ENCODE data around the gene PGLYRP4. TPM values are rescaled to one million over a fixed set of nuclear protein-coding genes. Genes with fewer than 3 reads are reported as not detected.

Gene PGLYRP4
- total RNA-seq, 2 donors from 2014 or later = not detected

- Histone ChIP-seq H3K9me3 (no peaks in the 10 kb centered on the region), H3K4me3 (no peak within 1 kb of the TSS), H3K36me3 (no peaks in the 10 kb centered on the region), H3K27me3 (replicated peaks; ENCODE audit: insufficient read depth) (no peaks in the 10 kb centered on the region), H3K4me1 (replicated peaks) (no peaks in the 10 kb centered on the region), H3K27ac (no peak within 1 kb of the TSS)
- intact Hi-C loops (cut with DNase I) = no loop called here
- WGBS = 81% methylated on average over 4 of the region's 4 CpGs
- TF ChIP-seq POLR2A (IDR thresholded peaks at IDR 0.05) = no peak
- TF ChIP-seq CTCF (IDR thresholded peaks at IDR 0.05) = no peak
- no peak for TF ChIP-seq POLR2AphosphoS5 (IDR thresholded peaks at IDR 0.05)
- no peak for DNase-seq (ENCODE audit: low spot score)
Measured at GRCh38 chr1:153312570-153313186, 36.0 kb downstream of the PGLYRP4 start, which contains the start of gene PGLYRP3. Gene PGLYRP3 (minus strand): TSS chr1:153312952. CDS start chr1:153310665, 2,287 bp downstream.

- Histone ChIP-seq H3K4me1 (replicated peaks) (no peaks in the 10 kb centered on the region), H3K27ac (no peak overlapping the region), H3K9me3 (no peaks in the 10 kb centered on the region), H3K4me3 (no peak overlapping the region), H3K36me3 (no peaks in the 10 kb centered on the region), H3K27me3 (replicated peaks; ENCODE audit: insufficient read depth) (no peaks in the 10 kb centered on the region)
- intact Hi-C loops (cut with DNase I) = no loop called here
- no peak for DNase-seq (ENCODE audit: low spot score)
- TF ChIP-seq CTCF (IDR thresholded peaks at IDR 0.05) = no peak
- no peak for TF ChIP-seq POLR2A (IDR thresholded peaks at IDR 0.05)
- TF ChIP-seq POLR2AphosphoS5 (IDR thresholded peaks at IDR 0.05) = no peak
- WGBS = 69% methylated on average over 7 of the region's 7 CpGs
Measured at GRCh38 chr1:153310526-153310925, 38.1 kb downstream of the PGLYRP4 start.

GRCh38 chr1:153309441-153309840 is 39.2 kb downstream of the PGLYRP4 start:
- WGBS = 58% methylated on average over 2 of the region's 2 CpGs
- no peaks in the 10 kb centered on the region for H3K4me1 ChIP-seq (replicated peaks)
- no peaks in the 10 kb centered on the region for H3K9me3 ChIP-seq
- no peak overlapping the region for H3K4me3 ChIP-seq
- H3K27me3 ChIP-seq (replicated peaks; ENCODE audit: insufficient read depth) = no peaks in the 10 kb centered on the region
- TF ChIP-seq CTCF (IDR thresholded peaks at IDR 0.05) (no peak), POLR2AphosphoS5 (IDR thresholded peaks at IDR 0.05) (no peak), POLR2A (IDR thresholded peaks at IDR 0.05) (no peak)
- no peak overlapping the region for H3K27ac ChIP-seq
- intact Hi-C loops (cut with DNase I) = no loop called here
- DNase-seq (ENCODE audit: low spot score) = no peak
- H3K36me3 ChIP-seq = no peaks in the 10 kb centered on the region

- H3K27ac ChIP-seq = no peak overlapping the region
- H3K4me1 ChIP-seq (replicated peaks) = no peaks in the 10 kb centered on the region
- no peaks in the 10 kb centered on the region for H3K27me3 ChIP-seq (replicated peaks; ENCODE audit: insufficient read depth)
- intact Hi-C loops (cut with DNase I) = no loop called here
- H3K4me3 ChIP-seq = no peak overlapping the region
- 97% methylated on average over 2 of the region's 2 CpGs for WGBS
- TF ChIP-seq CTCF (IDR thresholded peaks at IDR 0.05) (no peak), POLR2A (IDR thresholded peaks at IDR 0.05) (no peak), POLR2AphosphoS5 (IDR thresholded peaks at IDR 0.05) (no peak)
- no peaks in the 10 kb centered on the region for H3K36me3 ChIP-seq
- H3K9me3 ChIP-seq = no peaks in the 10 kb centered on the region
- no peak for DNase-seq (ENCODE audit: low spot score)
Measured at GRCh38 chr1:153308540-153308939, 40.1 kb downstream of the PGLYRP4 start.

GRCh38 chr1:153307221-153307600 is 41.4 kb downstream of the PGLYRP4 start:
- Histone ChIP-seq H3K27ac (no peak overlapping the region), H3K4me1 (replicated peaks) (no peaks in the 10 kb centered on the region), H3K9me3 (no peaks in the 10 kb centered on the region), H3K27me3 (replicated peaks; ENCODE audit: insufficient read depth) (no peaks in the 10 kb centered on the region), H3K4me3 (no peak overlapping the region), H3K36me3 (no peaks in the 10 kb centered on the region)
- TF ChIP-seq CTCF (IDR thresholded peaks at IDR 0.05) = no peak
- TF ChIP-seq POLR2A (IDR thresholded peaks at IDR 0.05) = no peak
- no peak for TF ChIP-seq POLR2AphosphoS5 (IDR thresholded peaks at IDR 0.05)
- DNase-seq (ENCODE audit: low spot score) = no peak
- 89% methylated on average over 10 of the region's 10 CpGs for WGBS
- intact Hi-C loops (cut with DNase I) = no loop called here

All from prostate gland (tissue), 2 donors.